Chondrocyte (in vitro differentiated cells): ENCODE results near the gene OR1S1. TPM values are rescaled to one million over a fixed set of nuclear protein-coding genes. Genes with fewer than 3 reads are reported as not detected.

Experiments used
- DNase-seq: peaks from one replicate; pipeline ENCODE4 v3.0.0; 2021; ENCODE audit warnings: mixed read lengths, low spot score
- H3K27ac Mint-ChIP-seq: one replicate; pipeline ENCODE4 v1.8.0; 2021; ENCODE audit warnings: mild to moderate bottlenecking, moderate library complexity, mixed read lengths; ENCODE audit not compliant: unreplicated experiment
- H3K27me3 Mint-ChIP-seq: 2 replicates; pipeline ENCODE4 v1.8.0; 2021; ENCODE audit warnings: low read depth, mixed read lengths
- H3K36me3 Mint-ChIP-seq: 2 replicates; pipeline ENCODE4 v1.8.0; 2021; ENCODE audit warnings: low read depth, mixed read lengths
- H3K4me1 Mint-ChIP-seq: 2 replicates; pipeline ENCODE4 v1.8.0; 2021; ENCODE audit warnings: low read depth, mild to moderate bottlenecking, mixed read lengths
- H3K4me3 Mint-ChIP-seq: one replicate; pipeline ENCODE4 v1.8.0; 2021; ENCODE audit warnings: mild to moderate bottlenecking, moderate library complexity, mixed read lengths; ENCODE audit not compliant: unreplicated experiment
- H3K9me3 Mint-ChIP-seq: 2 replicates; pipeline ENCODE4 v1.8.0; 2021; ENCODE audit warnings: low read depth, mixed read lengths
- CTCF ChIP-seq: fragments of 200-600 bp; sonication (generic); IDR thresholded peaks from 2 replicates; pipeline ENCODE4 v1.5.0; 2021; ENCODE audit warnings: antibody characterized with exemption, mild to moderate bottlenecking, moderate library complexity
- total RNA-seq: library from RNA; stranded (reverse); gene quantifications from 3 replicates; pipeline ENCODE4 v1.2.1, GENCODE V29; 2021

The OR1S1 gene
- total RNA-seq, 1 donor from 2014 or later, result not detected

- Mint-ChIP-seq H3K9me3 (peaks cover 24% of the 10 kb centered on the region), H3K4me3 (no peak overlapping the region), H3K4me1 (no peaks in the 10 kb centered on the region), H3K36me3 (no peaks in the 10 kb centered on the region), H3K27ac (no peak overlapping the region), H3K27me3 (peaks cover 4% of the 10 kb centered on the region)
- no peak for DNase-seq
- TF ChIP-seq CTCF, result no peak
Measured at GRCh38 chr11:58193391-58193790, 19.1 kb upstream of the OR1S1 start.

DNA sequence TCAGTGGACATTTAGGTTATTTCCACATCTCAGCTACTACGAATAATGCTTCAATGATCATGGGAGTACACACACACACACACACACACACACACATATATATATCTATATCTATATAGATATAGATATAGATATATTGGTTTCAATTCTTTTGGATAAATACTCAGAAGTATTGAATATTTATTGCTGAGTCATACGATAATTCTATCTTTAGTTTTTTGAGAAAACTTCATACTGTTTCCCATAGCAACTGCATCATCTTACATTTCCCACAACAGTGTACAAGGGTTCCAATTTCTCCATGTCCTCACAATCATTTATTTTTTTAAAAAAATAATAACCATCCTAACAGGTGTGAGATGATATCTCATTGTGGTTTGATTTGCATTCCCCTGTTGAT lies 16.6 kb upstream of the OR1S1 start:
- Mint-ChIP-seq H3K27me3 (no peaks in the 10 kb centered on the region), H3K27ac (no peak overlapping the region), H3K9me3 (peaks cover 29% of the 10 kb centered on the region), H3K36me3 (no peaks in the 10 kb centered on the region), H3K4me1 (no peaks in the 10 kb centered on the region), H3K4me3 (no peak overlapping the region)
- no peak for TF ChIP-seq CTCF
- DNase-seq, result no peak

GRCh38 chr11:58199271-58199670 lies 13.2 kb upstream of the OR1S1 start:
- peaks cover 2% of the 10 kb centered on the region for H3K27me3 Mint-ChIP-seq
- no peak overlapping the region for H3K27ac Mint-ChIP-seq
- no peak for TF ChIP-seq CTCF
- H3K36me3 Mint-ChIP-seq, result no peaks in the 10 kb centered on the region
- no peak for DNase-seq
- peaks cover 29% of the 10 kb centered on the region for H3K9me3 Mint-ChIP-seq
- H3K4me3 Mint-ChIP-seq, result no peak overlapping the region
- no peaks in the 10 kb centered on the region for H3K4me1 Mint-ChIP-seq

DNA sequence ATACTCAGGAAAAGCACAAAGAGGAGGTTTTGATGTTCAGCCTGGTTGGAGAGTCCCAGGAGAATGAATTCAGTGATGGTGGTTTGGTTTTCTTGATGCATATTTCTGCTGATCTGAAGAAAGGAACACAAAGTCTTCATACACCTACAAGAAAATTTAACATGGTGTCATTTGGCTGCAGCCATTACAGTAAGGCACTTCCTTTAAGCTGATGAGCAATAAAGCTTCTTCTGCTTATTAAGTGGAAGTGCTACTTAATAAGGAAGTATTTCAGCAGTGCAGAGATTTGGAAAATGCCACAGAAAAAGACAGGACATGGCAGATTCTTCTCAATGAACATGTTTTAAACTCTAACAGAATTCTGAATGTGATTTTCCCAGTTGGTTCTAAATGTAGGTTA lies 8.5 kb upstream of the OR1S1 start, which contains the start of gene OR1S2:
TSS of gene OR1S2 (minus strand) at position 101 of the 400 bp plus-strand sequence. CDS start at position 101, 0 bp downstream.
- no peak for DNase-seq
- no peaks in the 10 kb centered on the region for H3K36me3 Mint-ChIP-seq
- TF ChIP-seq CTCF, result no peak
- no peak within 1 kb of the TSS for H3K4me3 Mint-ChIP-seq
- H3K27me3 Mint-ChIP-seq, result peaks cover 7% of the 10 kb centered on the region
- H3K4me1 Mint-ChIP-seq, result no peaks in the 10 kb centered on the region
- H3K27ac Mint-ChIP-seq, result no peak within 1 kb of the TSS
- peaks cover under 1% of the 10 kb centered on the region for H3K9me3 Mint-ChIP-seq

- Mint-ChIP-seq H3K27me3 (peaks cover 4% of the 10 kb centered on the region), H3K27ac (no peak overlapping the region), H3K36me3 (no peaks in the 10 kb centered on the region), H3K4me1 (no peaks in the 10 kb centered on the region), H3K4me3 (no peak overlapping the region), H3K9me3 (no peaks in the 10 kb centered on the region)
- DNase-seq, result no peak
- TF ChIP-seq CTCF, result no peak
Measured at GRCh38 chr11:58216476-58216875, 4.0 kb downstream of the OR1S1 start.
